SK-N-SH (cell line): Measurements from ENCODE around the gene NACC1.

Experiments used
- CTCF ChIP-seq: fragments of 200-600 bp; sonication (generic); IDR thresholded peaks from 2 replicates; pipeline ENCODE4 v1.6.1; 2017; ENCODE audit warnings: antibody characterized with exemption, mild to moderate bottlenecking, moderate library complexity
- GATA2 ChIP-seq: sonication (generic); formaldehyde crosslinking; IDR thresholded peaks from 2 replicates; pipeline ENCODE4 v1.5.0; 2020; ENCODE audit warnings: mild to moderate bottlenecking, missing genetic modification reagents
- JUND ChIP-seq: IDR thresholded peaks from 2 replicates; pipeline ENCODE4 v1.4.0; 2012
- MAX ChIP-seq: IDR thresholded peaks from 2 replicates; pipeline ENCODE4 v1.4.0; 2012; ENCODE audit warnings: low read depth
- NRF1 ChIP-seq: IDR thresholded peaks from 2 replicates; pipeline ENCODE4 v1.6.1; 2012; ENCODE audit warnings: low read depth, mild to moderate bottlenecking, low read length
- SMC3 ChIP-seq: IDR thresholded peaks from 2 replicates; pipeline ENCODE4 v1.6.1; 2012; ENCODE audit warnings: low read depth, low read length, improper control_type of control experiment

GRCh38 chr19:13160557-13160956, 42.5 kb downstream of the NACC1 start:
- TF ChIP-seq SMC3 (no peak), CTCF (no peak), GATA2 (CRISPR knock-in tag) (no peak), NRF1 (no peak), MAX (peak; percentile 90), JUND (no peak)
